ENCODE data around the gene CDHR1. TPM values are rescaled to one million over a fixed set of nuclear protein-coding genes. Genes with fewer than 3 reads are reported as not detected.

The CDHR1 gene
- total RNA-seq, 1 donor from 2014 or later: 0.26 TPM

GRCh38 chr10:84200537-84201243 lies 6.4 kb downstream of the CDHR1 start:
- DNase-seq (ENCODE audit: low read depth in 2 of 2): no peak

GRCh38 chr10:84201244-84201606 lies 6.9 kb downstream of the CDHR1 start:
- no peak for DNase-seq (ENCODE audit: low read depth in 2 of 2)

GRCh38 chr10:84201682-84202081 lies 7.3 kb downstream of the CDHR1 start:
- no peak for DNase-seq (ENCODE audit: low read depth in 2 of 2)

- no peak for DNase-seq (ENCODE audit: low read depth in 2 of 2)
Measured at GRCh38 chr10:84202349-84202748, 8.0 kb downstream of the CDHR1 start.

GRCh38 chr10:84204122-84204521 lies 9.8 kb downstream of the CDHR1 start:
- peak in 1 of 2 donors; percentile 6 for DNase-seq (ENCODE audit: low read depth in 2 of 2)

GRCh38 chr10:84204610-84205009 lies 10.3 kb downstream of the CDHR1 start:
- no peak for DNase-seq (ENCODE audit: low read depth in 2 of 2)

- DNase-seq (ENCODE audit: low read depth in 2 of 2): peak; percentile 5 to 47
Measured at GRCh38 chr10:84205049-84205852, 10.9 kb downstream of the CDHR1 start.

- DNase-seq (ENCODE audit: low read depth in 2 of 2): no peak
Measured at GRCh38 chr10:84205853-84206525, 11.7 kb downstream of the CDHR1 start.

- no peak for DNase-seq (ENCODE audit: low read depth in 2 of 2)
Measured at GRCh38 chr10:84208023-84208422, 13.7 kb downstream of the CDHR1 start.

- DNase-seq (ENCODE audit: low read depth in 2 of 2): no peak
Measured at GRCh38 chr10:84211566-84211965, 17.2 kb downstream of the CDHR1 start.

- DNase-seq (ENCODE audit: low read depth in 2 of 2): no peak
Measured at GRCh38 chr10:84212014-84212413, 17.7 kb downstream of the CDHR1 start.

- DNase-seq (ENCODE audit: low read depth in 2 of 2): no peak
Measured at GRCh38 chr10:84213076-84213475, 18.7 kb downstream of the CDHR1 start.

GRCh38 chr10:84214046-84214572 lies 19.8 kb downstream of the CDHR1 start:
- no peak for DNase-seq (ENCODE audit: low read depth in 2 of 2)

- DNase-seq (ENCODE audit: low read depth in 2 of 2): peak in 1 of 2 donors; percentile 3
Measured at GRCh38 chr10:84214612-84215235, 20.4 kb downstream of the CDHR1 start.

- DNase-seq (ENCODE audit: low read depth in 2 of 2): no peak
Measured at GRCh38 chr10:84216834-84217233, 22.5 kb downstream of the CDHR1 start.

GRCh38 chr10:84217746-84218145 lies 23.4 kb downstream of the CDHR1 start:
- no peak for DNase-seq (ENCODE audit: low read depth in 2 of 2)

- no peak for DNase-seq (ENCODE audit: low read depth in 2 of 2)
Measured at GRCh38 chr10:84221916-84222315, 27.6 kb downstream of the CDHR1 start.

- peak in 1 of 2 donors; percentile 14 for DNase-seq (ENCODE audit: low read depth in 2 of 2)
Measured at GRCh38 chr10:84224411-84225028, 30.2 kb downstream of the CDHR1 start.

GRCh38 chr10:84225427-84226173 lies 31.3 kb downstream of the CDHR1 start, which contains the start of gene LRIT2:
TSS of gene LRIT2 (minus strand) at chr10:84225544. CDS start at chr10:84225520, 24 bp downstream.
- no peak for DNase-seq (ENCODE audit: low read depth in 2 of 2)

GRCh38 chr10:84226616-84227015 lies 32.3 kb downstream of the CDHR1 start:
- no peak for DNase-seq (ENCODE audit: low read depth in 2 of 2)
